Measurements from ENCODE around the gene CTDSP2.
"Not testable (repeated sequence)": the region's sequence is repeated elsewhere in the genome, so short reads cannot be mapped to it uniquely, and the experiment has no call there.

CTDSP2 gene

GRCh38 chr12:57852200-57852599 lies 5.7 kb upstream of the CTDSP2 start:
- DNase-seq = no peak

GRCh38 chr12:57851552-57851951 lies 5.0 kb upstream of the CTDSP2 start:
- DNase-seq = no peak

DNA sequence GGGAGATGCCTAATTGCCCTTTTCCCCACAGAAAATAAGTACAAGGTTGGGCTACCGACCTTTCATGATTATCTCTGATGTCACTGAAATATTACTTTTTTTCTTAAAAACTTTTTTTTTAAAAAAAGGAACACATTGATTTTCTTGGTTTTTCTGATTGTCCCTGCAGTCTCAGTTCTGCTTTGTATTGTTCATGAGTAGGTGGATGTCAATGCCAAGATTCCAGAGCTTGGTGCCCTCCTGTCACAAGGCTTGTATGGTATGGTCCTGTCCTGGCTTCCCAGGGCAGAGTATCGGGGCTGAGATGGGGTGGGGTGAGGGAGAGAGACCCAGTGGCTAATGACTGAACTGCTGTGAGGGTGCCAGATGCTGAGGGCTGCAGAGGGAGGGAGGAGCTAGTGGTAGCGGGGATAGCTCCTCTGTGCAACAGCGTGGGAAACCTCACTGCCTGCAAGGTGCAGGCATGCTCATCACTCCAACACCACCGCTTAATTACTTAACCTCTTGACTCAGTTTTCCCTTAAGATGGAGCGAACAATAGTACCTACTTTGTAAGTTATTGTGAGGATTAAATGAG lies 4.4 kb upstream of the CTDSP2 start:
- DNase-seq = no peak

GRCh38 chr12:57849447-57849846 lies 2.9 kb upstream of the CTDSP2 start:
- DNase-seq = not testable (repeated sequence)

- DNase-seq = no peak
Observed at GRCh38 chr12:57849035-57849434, 2.5 kb upstream of the CTDSP2 start.

DNA sequence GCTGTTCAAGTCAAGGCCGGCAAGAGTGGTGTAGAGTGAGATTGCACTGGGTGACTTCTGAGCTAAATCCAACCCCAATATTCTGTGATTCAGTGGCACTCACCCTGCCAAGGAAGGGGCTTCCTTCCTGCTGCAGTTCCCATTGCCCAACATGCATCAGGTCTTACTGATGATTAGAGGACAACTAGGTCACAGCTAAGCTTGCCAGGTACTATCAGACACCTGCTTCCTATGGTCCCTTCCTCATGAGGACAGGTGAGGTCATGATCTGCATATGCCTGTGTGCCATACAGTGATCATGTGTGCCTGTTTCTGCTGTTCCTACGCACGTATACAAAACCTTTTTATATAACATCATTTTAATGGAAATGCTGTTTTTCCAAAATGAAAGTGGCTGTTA lies 1.7 kb upstream of the CTDSP2 start:
- no peak for DNase-seq

DNA sequence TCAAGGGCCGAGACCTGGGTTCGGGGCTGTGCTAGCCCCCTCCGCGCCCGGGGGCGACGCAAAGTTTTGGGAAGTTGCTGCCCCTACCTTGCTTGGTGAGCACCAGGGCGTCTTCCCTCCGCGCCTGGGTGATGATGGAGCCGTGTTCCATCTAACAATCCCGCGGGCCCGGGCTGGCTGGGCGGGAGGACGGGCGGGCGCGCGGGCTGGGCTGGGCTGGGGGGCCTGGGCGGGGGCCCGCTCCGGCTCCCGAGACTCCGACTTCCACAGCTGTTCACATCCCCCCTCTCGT lies 298 bp downstream of the CTDSP2 start:
- no peak for DNase-seq

DNA sequence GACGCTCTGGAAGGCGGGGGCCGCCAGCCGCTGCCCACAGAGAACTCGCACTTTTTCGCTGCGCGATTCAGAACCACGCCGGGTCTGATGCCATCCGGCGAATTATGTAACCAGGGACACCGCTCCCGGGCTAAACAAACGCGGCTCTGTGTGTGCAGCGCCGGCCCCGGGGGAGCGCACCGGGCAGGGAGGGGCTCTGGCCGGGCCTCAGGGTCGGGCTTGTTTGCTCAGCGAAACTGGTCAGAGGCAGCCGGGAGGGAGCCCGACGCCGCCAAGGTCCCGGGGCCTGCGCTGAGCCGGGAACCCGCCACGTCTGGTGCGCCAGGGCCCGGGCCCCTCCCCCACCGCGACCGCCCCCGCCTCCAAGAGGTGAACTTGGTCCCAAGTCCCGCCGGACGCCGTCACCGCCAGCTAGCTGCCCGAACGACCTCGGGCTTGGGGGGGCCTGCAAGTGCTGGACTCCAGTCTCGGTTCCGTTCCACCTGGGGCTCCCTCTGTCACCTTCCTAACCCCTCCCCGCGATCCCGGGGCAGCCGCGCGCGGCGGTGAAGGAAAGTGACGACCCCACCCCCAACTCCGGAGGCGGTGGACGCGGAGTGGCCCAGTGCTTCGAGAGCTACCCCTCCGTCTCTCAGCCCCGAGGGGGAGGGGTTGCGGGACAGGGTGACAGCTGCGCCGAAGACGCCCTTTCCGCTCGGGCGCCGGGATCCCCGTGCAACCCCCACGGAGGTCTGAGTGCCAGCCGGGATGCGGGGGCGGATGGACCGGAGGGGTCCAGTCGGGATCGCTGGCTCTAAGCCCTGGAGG lies 848 bp downstream of the CTDSP2 start:
- no peak for DNase-seq

DNA sequence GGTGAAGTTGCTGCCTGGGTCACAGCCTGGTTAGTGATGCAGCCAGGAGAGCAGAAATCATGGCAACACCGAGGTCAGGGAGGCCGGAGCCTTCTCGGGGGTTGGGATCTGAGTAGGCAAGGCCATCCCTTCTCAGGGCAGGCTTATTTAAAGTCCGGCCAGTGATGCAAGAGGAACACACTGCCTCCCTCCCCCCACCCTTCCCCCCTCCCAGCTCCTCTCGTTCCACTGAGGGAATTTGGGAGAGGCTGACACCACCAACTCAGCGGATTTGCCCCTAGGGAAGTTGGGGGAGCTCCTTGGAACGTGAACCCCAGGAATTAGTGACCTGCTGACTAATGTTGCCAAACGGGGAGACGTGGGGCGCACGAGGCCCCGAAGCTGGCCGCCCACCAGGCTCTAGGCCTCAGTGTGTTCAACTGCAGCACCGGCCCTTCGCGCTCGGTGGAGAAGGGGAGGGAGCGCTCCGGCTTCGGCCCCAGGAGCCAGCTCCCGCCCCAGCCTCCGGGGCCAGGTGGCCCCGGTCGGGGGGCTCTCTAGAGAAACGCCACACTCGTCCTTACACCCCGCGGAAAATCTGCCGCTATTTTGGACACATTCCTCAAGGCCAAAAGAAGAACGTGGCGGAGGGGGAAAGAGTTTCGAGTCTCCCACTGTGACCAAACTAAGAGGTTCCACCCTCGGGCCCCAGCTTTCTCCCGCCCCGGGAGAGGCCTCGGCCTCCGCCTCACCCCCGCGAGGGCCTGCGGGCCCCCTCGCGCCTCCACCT lies 1.6 kb downstream of the CTDSP2 start:
- DNase-seq = peak; percentile 32

GRCh38 chr12:57842342-57843294 lies 3.9 kb downstream of the CTDSP2 start:
- DNase-seq = no peak

DNA sequence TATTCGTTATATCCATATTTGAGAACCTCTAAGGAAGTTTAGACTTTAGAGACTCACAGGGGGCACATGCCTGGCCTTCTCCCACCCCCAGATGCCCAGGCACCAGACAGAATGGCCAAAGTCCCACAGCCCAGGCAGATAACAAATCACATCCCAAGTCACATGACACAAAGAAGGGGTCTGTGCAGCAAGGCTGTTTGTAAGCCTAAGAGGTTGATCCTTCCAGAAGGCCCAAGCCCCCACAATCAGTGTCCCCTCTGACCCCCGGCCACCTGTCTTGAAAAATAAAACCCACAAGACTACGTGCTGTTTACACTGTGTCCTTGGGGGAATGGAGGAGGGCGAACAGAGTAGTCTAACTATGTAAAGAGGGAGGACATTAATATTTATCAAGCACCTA lies 5.1 kb downstream of the CTDSP2 start:
- no peak for DNase-seq

- DNase-seq = no peak
Observed at GRCh38 chr12:57840726-57841125, 5.8 kb downstream of the CTDSP2 start.

DNA sequence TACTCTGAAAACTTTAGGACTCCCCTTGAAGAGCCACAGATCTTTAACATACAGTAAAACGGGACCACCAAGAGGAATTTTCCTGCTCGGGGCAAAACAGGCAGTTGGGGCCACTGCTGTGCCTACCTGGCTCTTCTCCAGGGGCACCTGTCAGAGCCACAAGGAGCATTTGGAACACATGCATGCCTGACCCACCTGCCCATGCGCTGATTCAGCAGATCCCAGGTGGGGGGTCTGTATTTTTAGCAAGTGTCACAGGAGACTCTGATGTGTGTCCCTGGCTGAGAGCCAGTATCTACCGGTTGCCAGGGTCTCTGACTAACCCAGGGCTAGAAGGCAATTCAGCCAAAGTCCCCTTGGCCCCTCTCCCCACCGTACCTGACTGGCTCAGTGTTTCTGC lies 6.5 kb downstream of the CTDSP2 start:
- DNase-seq = no peak

DNA sequence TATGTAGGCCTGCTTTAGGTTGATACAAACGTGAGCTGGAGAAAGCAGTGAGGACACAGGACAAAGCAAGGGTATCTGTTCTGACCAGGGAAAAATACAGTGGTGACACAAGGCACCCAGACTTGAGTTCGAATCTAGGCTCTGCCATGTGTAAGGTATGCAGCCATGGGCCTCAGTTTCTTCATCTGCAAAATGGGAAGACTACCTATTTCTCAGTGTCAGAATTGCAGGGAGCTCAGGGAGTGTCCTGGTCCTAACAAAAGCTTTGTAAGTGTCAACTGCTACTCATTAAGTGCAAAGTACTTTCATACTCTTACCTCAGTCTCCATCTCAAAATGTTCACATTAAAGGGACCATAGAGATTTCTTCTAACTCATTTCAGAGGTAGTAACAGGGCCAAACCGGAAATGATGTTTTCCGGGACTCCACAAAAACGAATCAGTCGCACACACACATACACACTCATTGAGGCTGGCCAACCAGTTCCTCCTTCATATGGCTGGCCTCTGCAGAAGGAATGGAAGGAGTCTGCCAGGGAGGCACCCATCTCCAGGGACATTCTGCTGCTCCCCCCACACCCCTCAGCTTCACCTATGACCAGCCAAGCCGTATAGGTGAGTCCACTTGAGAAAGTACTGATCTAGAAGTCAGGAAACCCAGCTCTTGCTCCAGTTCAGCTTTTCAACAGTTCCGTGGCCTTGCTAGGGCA lies 7.8 kb downstream of the CTDSP2 start:
- DNase-seq = no peak

DNA sequence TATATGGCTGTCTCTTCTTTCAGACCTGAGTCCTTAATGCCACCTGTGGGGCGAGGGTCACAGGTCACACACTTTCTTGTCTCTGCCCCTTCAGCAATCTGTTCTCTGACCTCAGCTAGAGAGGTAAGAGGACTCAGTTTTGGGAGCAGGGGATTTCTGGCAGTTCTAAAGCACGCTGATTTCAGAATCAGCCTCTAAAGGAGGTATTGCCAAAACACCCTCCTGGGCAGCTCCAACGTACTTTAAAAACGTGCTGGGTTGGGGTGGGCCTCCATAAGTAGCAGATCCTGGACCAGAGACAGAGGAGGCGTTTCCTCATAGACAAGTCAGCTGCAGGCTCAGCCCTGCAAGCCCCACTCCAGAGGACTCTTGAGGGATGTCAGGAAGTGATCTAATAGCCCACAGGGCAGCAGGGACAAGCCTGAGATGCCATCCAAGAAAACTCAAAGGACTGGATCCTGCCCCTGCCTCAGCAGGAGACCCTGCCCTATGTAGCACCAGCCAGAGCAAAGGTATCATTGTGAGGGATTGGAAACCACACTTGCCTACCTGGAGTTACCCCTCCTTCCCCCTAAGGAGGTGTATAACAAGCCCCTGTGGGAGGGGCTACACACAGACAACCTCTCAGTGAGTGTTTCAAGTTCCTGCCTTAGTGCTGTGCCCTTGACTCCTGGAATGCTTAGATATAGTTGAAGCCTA lies 8.5 kb downstream of the CTDSP2 start:
- DNase-seq = peak; percentile 31

DNA sequence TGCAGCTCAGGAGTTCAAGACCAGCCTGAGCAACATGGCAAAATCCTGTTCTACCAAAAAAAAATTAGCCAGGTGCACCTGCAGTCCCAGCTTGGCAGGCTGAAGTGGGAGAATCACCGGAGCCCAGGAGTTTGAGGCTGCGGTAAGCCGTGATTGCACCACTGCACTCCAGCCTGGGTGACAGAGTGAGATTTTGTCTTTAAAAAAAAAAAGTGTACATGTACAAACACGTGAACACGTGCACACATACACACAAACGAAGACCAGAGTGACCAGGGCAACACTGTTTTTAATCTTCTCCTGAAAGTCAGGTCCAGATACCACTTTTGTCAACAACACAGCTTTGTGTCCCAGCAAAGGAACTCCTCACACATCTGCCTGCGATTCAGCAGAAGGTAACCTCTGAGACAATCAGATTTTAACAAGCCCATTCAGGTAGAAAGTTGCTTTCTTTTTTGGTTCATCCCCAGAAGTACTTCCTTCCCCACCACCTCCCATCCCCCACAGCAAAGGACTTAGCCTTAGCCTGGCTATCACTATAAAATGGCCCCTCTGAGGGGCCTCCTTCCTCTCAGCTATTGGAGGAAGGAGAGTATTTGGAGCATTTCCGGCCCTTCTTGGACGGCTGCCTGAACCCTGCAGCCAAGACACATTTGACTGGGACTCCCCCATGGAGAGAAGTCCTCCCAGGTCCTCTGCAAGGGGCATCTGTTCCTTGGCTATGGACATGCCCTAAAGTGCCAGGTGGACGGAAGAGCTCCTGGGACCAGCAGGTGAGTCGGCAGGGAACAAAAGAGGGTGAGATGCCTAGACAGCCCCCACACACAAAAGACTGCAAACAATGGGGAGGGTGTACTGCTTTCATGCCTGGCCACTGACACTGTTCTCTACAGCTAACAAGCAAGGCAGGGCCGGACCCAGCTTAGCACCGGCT lies 9.8 kb downstream of the CTDSP2 start:
- no peak for DNase-seq

- DNase-seq = no peak
Observed at GRCh38 chr12:57835366-57836288, 10.9 kb downstream of the CTDSP2 start.

- no peak for DNase-seq
Observed at GRCh38 chr12:57834086-57834876, 12.2 kb downstream of the CTDSP2 start.

- DNase-seq = no peak
Observed at GRCh38 chr12:57833672-57834071, 12.9 kb downstream of the CTDSP2 start.
